H1 (cell line): Measurements from ENCODE around the gene DPYSL4. TPM values are rescaled to one million over a fixed set of nuclear protein-coding genes. Genes with fewer than 3 reads are reported as not detected.

Source experiments
- CTCF ChIA-PET: fragments of 300-600 bp; sonication (Branson Sonifier 250); formaldehyde crosslinking; loops from one replicate; lab custom pipeline; 2021; ENCODE audit not compliant: partially characterized antibody; lab: Charles Lee
- POLR2A ChIA-PET: fragments of 300-600 bp; sonication (Branson Sonifier 250); formaldehyde crosslinking; loops from one replicate; lab custom pipeline; 2021; ENCODE audit warnings: inconsistent platforms; ENCODE audit not compliant: partially characterized antibody; lab: Charles Lee
- DNase-seq, 2 experiments: peaks; one replicate each; pipeline versions ENCODE4 v3.0.0 to v3.0.0-alpha.2; 2010 to 2022; ENCODE audit warnings: low spot score in 2 of 2, low read depth in 1 of 2, mixed read lengths in 1 of 2
- FAIRE-seq: peaks from 2 replicates; lab custom pipeline; 2011; peaks lifted over from hg19 to GRCh38; lab: Jason Lieb, UNC
- H2AFZ ChIP-seq: 2 replicates; pipeline ENCODE4 v1.8.1; 2012; ENCODE audit warnings: low read length, inconsistent platforms
- H2AK5ac ChIP-seq: 2 replicates; pipeline ENCODE4 v1.6.1; 2013; ENCODE audit warnings: low read depth, low read length
- H2BK120ac ChIP-seq: replicated peaks from 2 replicates; pipeline ENCODE3; 2013; ENCODE audit warnings: low read depth, low read length, inconsistent platforms
- H2BK12ac ChIP-seq: 2 replicates; pipeline ENCODE4 v1.6.1; 2013; ENCODE audit warnings: low read depth, low read length
- H2BK15ac ChIP-seq: 2 replicates; pipeline ENCODE4 v1.6.1; 2013; ENCODE audit warnings: low read length
- H2BK20ac ChIP-seq: 2 replicates; pipeline ENCODE4 v1.6.1; 2013; ENCODE audit warnings: low read length
- H2BK5ac ChIP-seq: 2 replicates; pipeline ENCODE4 v1.6.1; 2013; ENCODE audit warnings: low read depth, low read length
- H3K14ac ChIP-seq: 2 replicates; pipeline ENCODE4 v1.6.1; 2013; ENCODE audit warnings: inconsistent platforms; ENCODE audit not compliant: insufficient read length
- H3K18ac ChIP-seq: 2 replicates; pipeline ENCODE4 v1.6.1; 2013; ENCODE audit warnings: low read length; ENCODE audit errors: extremely low read depth
- H3K23ac ChIP-seq: 2 replicates; pipeline ENCODE4 v1.6.1; 2013; ENCODE audit warnings: inconsistent platforms; ENCODE audit not compliant: insufficient read length
- H3K23me2 ChIP-seq: 2 replicates; pipeline ENCODE4 v1.6.1; 2013; ENCODE audit warnings: low read depth, low read length
- H3K27ac ChIP-seq: 2 replicates; pipeline ENCODE4 v1.6.1; 2011; ENCODE audit warnings: low read depth, low read length, inconsistent platforms
- H3K27me3 ChIP-seq, 4 experiments: replicated peaks in 1 of 4; 1 replicate in 1 of 4; 2 replicates in 3 of 4; pipeline versions ENCODE4 v1.6.1 to v1.8.1; 2011 to 2013; ENCODE audit warnings: low read length in 3 of 4, mild to moderate bottlenecking in 3 of 4, inconsistent platforms in 2 of 4, mixed read lengths in 2 of 4, moderate library complexity in 1 of 4; ENCODE audit not compliant: control insufficient read depth in 3 of 4, insufficient read depth in 3 of 4; ENCODE audit errors: extremely low read depth in 1 of 4
- H3K36me3 ChIP-seq, 4 experiments: 2 replicates each; pipeline versions ENCODE4 v1.6.1 to v1.8.1; 2011 to 2013; ENCODE audit warnings: mild to moderate bottlenecking in 4 of 4, low read length in 3 of 4, moderate library complexity in 2 of 4, control low read depth in 1 of 4, inconsistent platforms in 1 of 4; ENCODE audit not compliant: insufficient read depth in 4 of 4, control insufficient read depth in 2 of 4
- H3K4ac ChIP-seq: replicated peaks from 2 replicates; pipeline ENCODE3; 2013; ENCODE audit warnings: low read length, low read depth, mixed read lengths, inconsistent platforms; ENCODE audit not compliant: insufficient read length
- H3K4me1 ChIP-seq, 4 experiments: replicated peaks in 1 of 4; 1 replicate in 1 of 4; 2 replicates in 3 of 4; pipeline versions ENCODE4 v1.6.1 to v1.8.1; 2011 to 2013; ENCODE audit warnings: low read length in 3 of 4, inconsistent platforms in 2 of 4, mixed read lengths in 1 of 4; ENCODE audit not compliant: insufficient read depth in 4 of 4, control insufficient read depth in 3 of 4
- H3K4me2 ChIP-seq, 2 experiments: 2 replicates each; pipeline versions ENCODE4 v1.6.1 to v1.8.1; 2011 to 2013; ENCODE audit warnings: low read depth in 2 of 2, low read length in 2 of 2, control low read depth in 1 of 2, inconsistent platforms in 1 of 2, mild to moderate bottlenecking in 1 of 2; ENCODE audit not compliant: insufficient read depth in 1 of 2
- H3K4me3 ChIP-seq, 4 experiments: fragments of 200-600, 300-600 bp in 1 of 4; sonication (generic), shearing (Covaris generic), sonication (Bioruptor Twin) in 1 of 4; 2 replicates each; pipeline versions ENCODE4 v1.5.1 to v1.8.1; 2011 to 2016; ENCODE audit warnings: low read length in 4 of 4, low read depth in 3 of 4, control low read depth in 2 of 4, inconsistent platforms in 2 of 4, mild to moderate bottlenecking in 2 of 4, mixed read lengths in 1 of 4, moderate library complexity in 1 of 4; ENCODE audit not compliant: insufficient read depth in 2 of 4; ENCODE audit errors: extremely low read depth in 1 of 4
- H3K56ac ChIP-seq: replicated peaks from 2 replicates; pipeline ENCODE3; 2013; ENCODE audit warnings: low read depth, mild to moderate bottlenecking, mixed read lengths, low read length, inconsistent platforms; ENCODE audit not compliant: insufficient read length
- H3K79me1 ChIP-seq: 2 replicates; pipeline ENCODE4 v1.6.1; 2013; ENCODE audit warnings: low read depth, low read length, control low read depth
- H3K79me2 ChIP-seq, 2 experiments: 2 replicates each; pipeline versions ENCODE4 v1.6.1 to v1.8.1; 2012 to 2013; ENCODE audit warnings: low read length in 2 of 2, mild to moderate bottlenecking in 2 of 2, inconsistent platforms in 1 of 2; ENCODE audit not compliant: insufficient read depth in 2 of 2, control insufficient read depth in 1 of 2
- H3K9ac ChIP-seq, 4 experiments: replicated peaks in 1 of 4; 1 replicate in 1 of 4; 2 replicates in 3 of 4; pipeline versions ENCODE4 v1.6.1 to v1.8.1; 2011 to 2013; ENCODE audit warnings: low read depth in 3 of 4, low read length in 3 of 4, control low read depth in 2 of 4, mild to moderate bottlenecking in 2 of 4, moderate library complexity in 2 of 4, inconsistent platforms in 1 of 4; ENCODE audit errors: extremely low read depth in 1 of 4
- H3K9me3 ChIP-seq, 2 experiments: 2 replicates each; pipeline versions ENCODE4 v1.6.1 to v1.8.1; 2012 to 2013; ENCODE audit warnings: mild to moderate bottlenecking in 2 of 2, moderate library complexity in 2 of 2, control low read depth in 1 of 2, inconsistent platforms in 1 of 2, low read depth in 1 of 2, low read length in 1 of 2, mixed read lengths in 1 of 2; ENCODE audit not compliant: insufficient read depth in 2 of 2
- H4K20me1 ChIP-seq, 2 experiments: replicated peaks in 1 of 2; 2 replicates each; pipeline versions ENCODE3 to v1.8.1; 2011 to 2013; ENCODE audit warnings: inconsistent platforms in 2 of 2, low read length in 2 of 2, mild to moderate bottlenecking in 1 of 2; ENCODE audit not compliant: insufficient read depth in 2 of 2, control insufficient read depth in 1 of 2
- H4K5ac ChIP-seq: 2 replicates; pipeline ENCODE4 v1.6.1; 2013; ENCODE audit warnings: low read length, low read depth, mixed read lengths, inconsistent platforms; ENCODE audit not compliant: insufficient read length
- H4K8ac ChIP-seq: 2 replicates; pipeline ENCODE4 v1.8.0; 2013; ENCODE audit warnings: mild to moderate bottlenecking, moderate library complexity, low read length, inconsistent platforms; ENCODE audit not compliant: insufficient read depth; ENCODE audit errors: extremely low read depth
- H4K91ac ChIP-seq: replicated peaks from 2 replicates; pipeline ENCODE3; 2013; ENCODE audit warnings: low read length, mixed read lengths, inconsistent platforms; ENCODE audit not compliant: insufficient read length
- BRCA1 ChIP-seq: IDR thresholded peaks from 2 replicates; pipeline ENCODE4 v1.6.1; 2012; ENCODE audit warnings: low read depth, low read length, improper control_type of control experiment
- CBX8 ChIP-seq: fragments of 300-800, 300-1000 bp; sonication (generic); IDR thresholded peaks from 2 replicates; pipeline ENCODE4 v1.7.1; 2016; ENCODE audit warnings: low read depth, low read length, borderline replicate concordance
- GTF2F1 ChIP-seq: IDR thresholded peaks from 2 replicates; pipeline ENCODE4 v1.6.1; 2012; ENCODE audit warnings: low read depth, low read length, improper control_type of control experiment, borderline replicate concordance
- HDAC2 ChIP-seq, 2 experiments: fragments of 300-600 bp in 1 of 2; sonication (generic) in 1 of 2; IDR thresholded peaks; 2 replicates each; pipeline ENCODE4 v1.6.1; 2011 to 2012; ENCODE audit warnings: low read depth in 2 of 2, low read length in 2 of 2, mild to moderate bottlenecking in 2 of 2, moderate library complexity in 2 of 2, borderline replicate concordance in 1 of 2, inconsistent platforms in 1 of 2
- HDAC6 ChIP-seq: IDR thresholded peaks from one replicate; pipeline ENCODE4 v1.7.1; 2012; ENCODE audit warnings: low read depth, mild to moderate bottlenecking, inconsistent platforms, low read length, moderate library complexity
- JUND ChIP-seq: IDR thresholded peaks from 2 replicates; pipeline ENCODE4 v1.6.1; 2011; ENCODE audit warnings: mild to moderate bottlenecking, improper control_type of control experiment, low read length
- NANOG ChIP-seq: IDR thresholded peaks from 2 replicates; pipeline ENCODE4 v1.6.1; 2011; ENCODE audit warnings: low read length, low read depth, mild to moderate bottlenecking, inconsistent platforms; ENCODE audit not compliant: insufficient read depth, poor library complexity, severe bottlenecking
- POLR2A ChIP-seq, 2 experiments: IDR thresholded peaks; 1 replicate in 1 of 2; 2 replicates in 1 of 2; pipeline ENCODE4 v1.6.1; 2011; ENCODE audit warnings: low read depth in 2 of 2, low read length in 2 of 2, mild to moderate bottlenecking in 2 of 2; ENCODE audit errors: control extremely low read depth in 1 of 2
- POLR2AphosphoS5 ChIP-seq: IDR thresholded peaks from 2 replicates; pipeline ENCODE4 v1.6.1; 2011; ENCODE audit warnings: low read depth, low read length
- SIRT6 ChIP-seq: IDR thresholded peaks from one replicate; pipeline ENCODE4 v1.7.1; 2012; ENCODE audit warnings: low read length, inconsistent platforms
- TAF7 ChIP-seq: optimal IDR thresholded peaks from 2 replicates; pipeline ENCODE3; 2011; ENCODE audit warnings: low read depth, mild to moderate bottlenecking, inconsistent platforms, low read length, moderate library complexity, borderline replicate concordance
- YY1 ChIP-seq: IDR thresholded peaks from 2 replicates; pipeline ENCODE4 v1.6.1; 2011; ENCODE audit warnings: low read depth, mild to moderate bottlenecking, low read length
- ZNF274 ChIP-seq: IDR thresholded peaks from 2 replicates; pipeline ENCODE4 v1.7.0; 2012; ENCODE audit warnings: low read length, borderline replicate concordance; ENCODE audit errors: extremely low read depth
- WGBS, 2 experiments: shearing (Covaris generic) in 1 of 2; methylation state at CpG; one replicate each; pipeline versions ENCODE4 v1.1.6 to v1.1.7; 2013 to 2015; ENCODE audit warnings: low lambda C conversion rate in 2 of 2, mixed read lengths in 2 of 2, inconsistent platforms in 1 of 2, low coverage in 1 of 2, missing lambda C conversion rate in 1 of 2; ENCODE audit not compliant: insufficient replicate concordance in 2 of 2, insufficient coverage in 1 of 2, insufficient read length in 1 of 2; ENCODE audit errors: extremely low coverage in 1 of 2, missing lambda C conversion rate in 1 of 2; 5-methylcytosine and 5-hydroxymethylcytosine counted together
- polyA plus RNA-seq, 7 experiments: library from polyadenylated mRNA; depleted of rRNA in 3 of 7; stranded (reverse) in 5 of 7; unstranded in 2 of 7; fragments of >200 nt in 5 of 7; fragments of 200-250 nt in 2 of 7; gene quantifications; 1 replicate in 5 of 7; 2 replicates in 1 of 7; 4 replicates in 1 of 7; pipeline versions ENCODE4 v1.2.1 to v1.2.3, GENCODE V29; 2011 to 2013; ENCODE audit warnings: missing spikeins in 2 of 7, mixed read lengths in 2 of 7
- total RNA-seq: library from RNA; stranded (reverse); fragmentation: NEBNext Ultra II Directional; extraction: Animal tissue kit (Norgen Biotek cat#: 25700); gene quantifications from 2 replicates; pipeline ENCODE4 v1.2.1, GENCODE V29; 2021
- TF ChIP-seq, protein P1 (sequence below): IDR thresholded peaks from 2 replicates; pipeline ENCODE4 v1.6.1; 2011; ENCODE audit warnings: low read length, improper control_type of control experiment

DPYSL4 gene
- total and polyA plus RNA-seq, 2 of the 8 experiments (the other 6 are each of a cell fraction or from before 2014, with no cell fraction given) = 12.9 to 15.2 TPM

DNA sequence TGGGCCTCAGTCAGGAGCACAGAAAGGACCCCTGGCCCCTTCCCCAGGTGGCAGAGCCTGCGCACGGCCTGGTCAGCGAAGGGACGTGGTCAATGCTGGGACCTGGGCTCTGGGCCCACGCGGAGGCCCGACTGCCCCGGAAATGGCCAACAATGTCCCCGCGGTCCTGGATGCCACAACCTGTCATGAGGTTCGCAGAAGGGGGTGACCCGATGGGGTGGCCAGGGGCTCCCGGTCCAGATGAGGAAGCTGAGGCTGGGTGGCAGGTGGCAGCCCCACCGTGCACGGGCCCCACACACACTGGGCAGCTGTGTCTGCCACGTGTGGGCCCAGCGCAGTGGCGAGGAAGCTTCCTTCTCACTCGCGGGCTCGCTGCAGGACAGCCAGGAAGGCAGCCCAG, 49.4 kb downstream of the DPYSL4 start:
- no peaks in the 10 kb centered on the region for H3K23me2 ChIP-seq
- H3K27ac ChIP-seq = no peak overlapping the region
- CTCF ChIA-PET = interaction anchor here (0.9 to 1.9 kb wide), 2 partner anchors 10 to 125 kb away, joined by 4 to 5 read pairs; no protein-coding TSS in a partner anchor
- TF ChIP-seq JUND (no peak), HDAC2 (IDR thresholded peaks at IDR 0.05; ENCODE audit: borderline replicate concordance in 1 of 2, low read depth in 2 of 2, low read length in 2 of 2) (no peak), NANOG (no peak), TAF7 (no peak), GTF2F1 (no peak), HDAC6 (no peak), POLR2AphosphoS5 (no peak), SIRT6 (no peak), CBX8 (no peak), ZNF274 (no peak), YY1 (no peak), BRCA1 (no peak), POLR2A (IDR thresholded peaks at IDR 0.05; ENCODE audit: control extremely low read depth in 1 of 2, low read depth in 2 of 2, low read length in 2 of 2) (no peak)
- TF ChIP-seq, protein P1, sequence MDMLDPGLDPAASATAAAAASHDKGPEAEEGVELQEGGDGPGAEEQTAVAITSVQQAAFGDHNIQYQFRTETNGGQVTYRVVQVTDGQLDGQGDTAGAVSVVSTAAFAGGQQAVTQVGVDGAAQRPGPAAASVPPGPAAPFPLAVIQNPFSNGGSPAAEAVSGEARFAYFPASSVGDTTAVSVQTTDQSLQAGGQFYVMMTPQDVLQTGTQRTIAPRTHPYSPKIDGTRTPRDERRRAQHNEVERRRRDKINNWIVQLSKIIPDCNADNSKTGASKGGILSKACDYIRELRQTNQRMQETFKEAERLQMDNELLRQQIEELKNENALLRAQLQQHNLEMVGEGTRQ = no peak

More for the DNA sequence above, 49.4 kb downstream of the DPYSL4 start:
- H2BK120ac ChIP-seq = no peak overlapping the region
- no peak overlapping the region for H3K18ac ChIP-seq
- no peaks in the 10 kb centered on the region for H3K36me3 ChIP-seq
- H2AK5ac ChIP-seq = no peak overlapping the region
- no peak overlapping the region for H2BK20ac ChIP-seq
- H3K4me3 ChIP-seq = no peak overlapping the region
- no peak for FAIRE-seq
- H2BK15ac ChIP-seq = no peak overlapping the region
- peaks cover 0 to 4% of the 10 kb centered on the region in 2 experiments for H4K20me1 ChIP-seq
- no peak overlapping the region for H3K56ac ChIP-seq
- no peak overlapping the region for H2BK12ac ChIP-seq
- no peak overlapping the region for H4K8ac ChIP-seq
- H3K4me2 ChIP-seq = no peak overlapping the region
- POLR2A ChIA-PET = interaction anchor here (0.7 kb wide), 1 partner anchor 9 kb away, joined by 3 read pairs; no protein-coding TSS in a partner anchor
- no peak overlapping the region for H4K91ac ChIP-seq
- no peak overlapping the region for H3K23ac ChIP-seq
- no peaks in the 10 kb centered on the region for H3K9me3 ChIP-seq
- H2AFZ ChIP-seq = no peak overlapping the region
- no peak for DNase-seq
- H3K27me3 ChIP-seq = no peaks in the 10 kb centered on the region; a peak in 1 of 7 replicates
- H3K79me2 ChIP-seq = no peaks in the 10 kb centered on the region
- H4K5ac ChIP-seq = no peak overlapping the region
- 84% methylated on average over 18 of the region's 21 CpGs; no CpG with 5 or more reads in 1 of the 2 experiments for WGBS, 2 experiments
- no peaks in the 10 kb centered on the region for H3K79me1 ChIP-seq
- H3K14ac ChIP-seq = no peak overlapping the region
- H3K4ac ChIP-seq = no peak overlapping the region
- no peaks in the 10 kb centered on the region for H3K4me1 ChIP-seq
- H3K9ac ChIP-seq = no peak overlapping the region
- H2BK5ac ChIP-seq = no peak overlapping the region
